T-helper 17 cell (primary cell): Measurements from ENCODE around the gene ANKS1A. TPM values are rescaled to one million over a fixed set of nuclear protein-coding genes. Genes with fewer than 3 reads are reported as not detected.
"Not testable (repeated sequence)": the region's sequence is repeated elsewhere in the genome, so short reads cannot be mapped to it uniquely, and the experiment has no call there.

Source experiments
- ATAC-seq: fragments of 150-1000 bp; cut with Tn5 transposase; 2 replicates; pipeline ENCODE4 v1.10.0; 2021; ENCODE audit warnings: mild to moderate bottlenecking, moderate library complexity
- DNase-seq, 3 donors: peaks; one replicate each; pipeline versions ENCODE4 v3.0.0 to v3.0.0-alpha.2; 2020 to 2021
- H3K9me3 ChIP-seq: one replicate; pipeline ENCODE4 v1.7.0; 2013; ENCODE audit warnings: low read length, mild to moderate bottlenecking; ENCODE audit not compliant: control insufficient read depth, poor library complexity, severe bottlenecking
- H3K27ac Mint-ChIP-seq: one replicate; pipeline ENCODE4 v1.8.0; 2022; ENCODE audit warnings: mild to moderate bottlenecking, moderate library complexity, mixed read lengths
- H3K27me3 Mint-ChIP-seq: one replicate; pipeline ENCODE4 v1.8.0; 2022; ENCODE audit warnings: mixed read lengths
- H3K36me3 Mint-ChIP-seq: one replicate; pipeline ENCODE4 v1.8.0; 2022; ENCODE audit warnings: low read depth, mixed read lengths
- H3K4me1 Mint-ChIP-seq: one replicate; pipeline ENCODE4 v1.8.0; 2022; ENCODE audit warnings: mild to moderate bottlenecking, mixed read lengths
- H3K4me3 Mint-ChIP-seq: one replicate; pipeline ENCODE4 v1.8.0; 2022; ENCODE audit warnings: mild to moderate bottlenecking, moderate library complexity, mixed read lengths
- total RNA-seq, 4 donors: library from RNA in 2 of 4; stranded (reverse) in 2 of 4; gene quantifications; one replicate each; pipeline ENCODE4 v1.2.3 and lab custom pipeline; 2022 to 2026

Gene ANKS1A
- total RNA-seq, 2 donors from 2014 or later: 9.6 to 10.0 TPM

DNA sequence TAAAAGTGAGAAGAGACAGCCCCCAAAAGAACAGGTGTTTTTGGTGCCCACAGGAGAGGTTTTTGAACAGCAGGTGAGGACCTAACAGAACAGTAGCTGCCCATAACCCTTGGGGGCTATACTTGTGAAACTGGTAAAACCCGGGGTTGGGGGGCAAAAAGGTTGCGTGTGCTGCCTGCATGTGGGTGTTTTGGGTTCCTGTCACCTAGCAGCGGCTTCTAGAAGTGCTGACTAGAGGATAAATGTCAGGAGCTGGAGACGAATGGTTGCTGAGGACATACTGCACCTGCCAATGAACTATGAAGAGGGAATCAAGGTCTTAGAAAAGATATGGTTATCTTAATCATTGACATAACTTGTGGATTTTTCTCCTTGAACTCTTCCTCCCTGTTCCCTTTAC lies 17.2 kb upstream of the ANKS1A start:
- H3K9me3 ChIP-seq: no peaks in the 10 kb centered on the region
- H3K36me3 Mint-ChIP-seq: peaks cover 2% of the 10 kb centered on the region
- H3K4me3 Mint-ChIP-seq: no peak overlapping the region
- no peaks in the 10 kb centered on the region for H3K4me1 Mint-ChIP-seq
- DNase-seq: no peak
- ATAC-seq: no peak
- no peaks in the 10 kb centered on the region for H3K27me3 Mint-ChIP-seq
- no peak overlapping the region for H3K27ac Mint-ChIP-seq

DNA sequence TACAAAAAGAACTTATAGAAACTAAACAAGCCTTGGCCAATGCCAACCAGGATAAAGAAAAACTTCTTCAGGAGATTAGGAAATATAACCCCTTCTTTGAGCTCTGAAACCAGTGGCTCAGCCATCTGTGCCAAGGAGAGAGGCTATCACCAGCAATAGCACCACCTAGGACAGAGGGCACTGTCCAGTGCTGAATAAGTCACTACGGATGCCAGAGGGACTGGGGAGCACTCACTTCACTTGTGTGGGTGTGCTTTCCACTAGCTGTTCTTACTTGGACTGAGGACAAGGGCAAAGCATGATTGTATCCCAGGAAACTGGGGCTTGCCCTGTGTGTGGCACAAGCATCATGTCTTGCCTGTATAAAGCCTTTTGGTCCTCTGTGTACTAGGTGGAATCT lies 16.7 kb upstream of the ANKS1A start:
- no peaks in the 10 kb centered on the region for H3K9me3 ChIP-seq
- Mint-ChIP-seq H3K4me3 (no peak overlapping the region), H3K27me3 (no peaks in the 10 kb centered on the region), H3K4me1 (no peaks in the 10 kb centered on the region), H3K36me3 (peaks cover 2% of the 10 kb centered on the region), H3K27ac (no peak overlapping the region)
- no peak for DNase-seq
- no peak for ATAC-seq

- H3K27ac Mint-ChIP-seq: no peak overlapping the region
These were observed 13.5 kb upstream of the ANKS1A start for GRCh38 chr6:34875292-34876213.

DNA sequence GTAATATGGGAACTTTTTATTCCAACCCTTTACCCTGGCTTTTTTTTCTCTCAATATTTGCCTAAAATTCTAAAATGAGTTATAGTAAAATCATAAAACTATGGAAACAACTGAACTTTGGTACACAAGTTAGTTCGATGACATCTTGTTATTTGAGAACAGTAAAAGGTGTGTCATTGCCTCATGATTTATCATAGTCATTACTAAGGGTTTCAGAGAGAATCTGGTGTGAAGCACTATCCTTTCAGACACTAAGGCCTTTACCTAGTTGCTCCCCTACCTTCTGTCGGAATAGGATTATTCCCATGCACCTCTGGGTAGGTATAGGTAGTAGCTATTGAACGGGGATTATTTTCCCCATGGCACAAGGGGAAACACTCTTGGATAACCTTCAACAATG lies 12.6 kb upstream of the ANKS1A start:
- Mint-ChIP-seq H3K36me3 (peaks cover 5% of the 10 kb centered on the region), H3K27me3 (no peaks in the 10 kb centered on the region), H3K4me3 (no peak overlapping the region), H3K27ac (no peak overlapping the region), H3K4me1 (no peaks in the 10 kb centered on the region)
- DNase-seq (no peak), ATAC-seq (no peak)
- H3K9me3 ChIP-seq: no peaks in the 10 kb centered on the region

More at GRCh38 chr6:34875292-34876213, 13.5 kb upstream of the ANKS1A start:
- Mint-ChIP-seq H3K27me3 (no peaks in the 10 kb centered on the region), H3K4me3 (no peak overlapping the region), H3K4me1 (no peaks in the 10 kb centered on the region), H3K36me3 (peaks cover 5% of the 10 kb centered on the region)
- no peaks in the 10 kb centered on the region for H3K9me3 ChIP-seq
- DNase-seq (no peak), ATAC-seq (no peak)

DNA sequence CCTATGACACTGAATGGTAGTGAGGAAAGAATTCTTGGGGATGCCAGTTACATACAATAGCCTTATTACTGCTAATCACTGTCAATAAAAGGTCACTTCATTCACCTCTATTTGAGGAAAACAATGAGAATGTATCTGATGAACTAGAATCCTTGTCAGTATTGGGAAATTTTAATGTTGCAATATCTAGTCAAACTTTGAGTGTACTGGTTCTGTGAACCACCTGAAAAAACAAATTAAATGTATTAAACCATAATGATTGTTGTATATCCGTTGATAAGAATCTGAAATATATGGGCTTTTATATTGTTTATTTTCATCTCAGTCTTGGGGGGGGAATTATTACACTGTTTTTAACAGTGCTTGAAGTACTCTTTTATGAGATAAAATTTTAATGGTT lies 11.8 kb upstream of the ANKS1A start:
- no peak overlapping the region for H3K4me3 Mint-ChIP-seq
- peaks cover 5% of the 10 kb centered on the region for H3K36me3 Mint-ChIP-seq
- no peak overlapping the region for H3K27ac Mint-ChIP-seq
- DNase-seq (no peak), ATAC-seq (no peak)
- H3K27me3 Mint-ChIP-seq: no peaks in the 10 kb centered on the region
- H3K4me1 Mint-ChIP-seq: no peaks in the 10 kb centered on the region
- H3K9me3 ChIP-seq: no peaks in the 10 kb centered on the region

GRCh38 chr6:34877869-34878485 lies 11.1 kb upstream of the ANKS1A start:
- H3K27ac Mint-ChIP-seq: peak overlapping the region; percentile 11
- no peak for DNase-seq
- H3K4me1 Mint-ChIP-seq: no peaks in the 10 kb centered on the region
- H3K9me3 ChIP-seq: no peaks in the 10 kb centered on the region
- H3K36me3 Mint-ChIP-seq: peaks cover 5% of the 10 kb centered on the region
- H3K27me3 Mint-ChIP-seq: no peaks in the 10 kb centered on the region
- no peak overlapping the region for H3K4me3 Mint-ChIP-seq
- no peak for ATAC-seq

GRCh38 chr6:34884073-34884472 lies 5.0 kb upstream of the ANKS1A start:
- H3K36me3 Mint-ChIP-seq: peaks cover 13% of the 10 kb centered on the region
- H3K4me3 Mint-ChIP-seq, ATAC-seq, H3K9me3 ChIP-seq, H3K27me3 Mint-ChIP-seq, DNase-seq: not testable (repeated sequence)
- peaks cover 34% of the 10 kb centered on the region for H3K4me1 Mint-ChIP-seq
- H3K27ac Mint-ChIP-seq: peak overlapping the region; percentile 14

- peaks cover 11% of the 10 kb centered on the region for H3K36me3 Mint-ChIP-seq
These were observed 4.1 kb upstream of the ANKS1A start for GRCh38 chr6:34884996-34885395.

GRCh38 chr6:34885837-34886236 lies 3.2 kb upstream of the ANKS1A start:
- H3K4me1 Mint-ChIP-seq: peaks cover 40% of the 10 kb centered on the region
- not testable (repeated sequence) for ATAC-seq, H3K9me3 ChIP-seq, H3K4me3 Mint-ChIP-seq, H3K27me3 Mint-ChIP-seq, DNase-seq
- H3K36me3 Mint-ChIP-seq: peaks cover 11% of the 10 kb centered on the region
- H3K27ac Mint-ChIP-seq: peak overlapping the region; percentile 34

More at GRCh38 chr6:34884996-34885395, 4.1 kb upstream of the ANKS1A start:
- no peak for DNase-seq
- ATAC-seq: no peak
- no peaks in the 10 kb centered on the region for H3K9me3 ChIP-seq
- Mint-ChIP-seq H3K4me3 (no peak overlapping the region), H3K4me1 (peaks cover 35% of the 10 kb centered on the region), H3K27me3 (no peaks in the 10 kb centered on the region), H3K27ac (peak overlapping the region; percentile 14)

GRCh38 chr6:34887753-34888513 lies 1.1 kb upstream of the ANKS1A start, which contains the start of gene TAF11:
Gene TAF11, minus strand, starts transcription at chr6:34888042. Its CDS starts 85 bp downstream, at chr6:34887957.
- no peaks in the 10 kb centered on the region for H3K9me3 ChIP-seq
- Mint-ChIP-seq H3K27ac (peak within 1 kb of the TSS; percentile 100), H3K27me3 (no peaks in the 10 kb centered on the region), H3K4me3 (peak within 1 kb of the TSS; percentile 100), H3K4me1 (peaks cover 47% of the 10 kb centered on the region), H3K36me3 (peaks cover 11% of the 10 kb centered on the region)
- peak; percentile 75 for ATAC-seq
- peak; percentile 73 to 80 (median 77) for DNase-seq

- Mint-ChIP-seq H3K27me3 (no peaks in the 10 kb centered on the region), H3K36me3 (peaks cover 11% of the 10 kb centered on the region), H3K4me1 (peaks cover 47% of the 10 kb centered on the region), H3K27ac (peak overlapping the region; percentile 100), H3K4me3 (peak overlapping the region; percentile 100)
- no peaks in the 10 kb centered on the region for H3K9me3 ChIP-seq
- ATAC-seq: peak; percentile 1
- no peak for DNase-seq
These were observed 570 bp upstream of the ANKS1A start for GRCh38 chr6:34888514-34888856.

GRCh38 chr6:34890533-34890925 lies 1.5 kb downstream of the ANKS1A start:
- Mint-ChIP-seq H3K4me1 (peaks cover 39% of the 10 kb centered on the region), H3K27me3 (no peaks in the 10 kb centered on the region), H3K36me3 (peaks cover 7% of the 10 kb centered on the region), H3K4me3 (peak overlapping the region; percentile 100), H3K27ac (peak overlapping the region; percentile 72)
- ATAC-seq: no peak
- no peaks in the 10 kb centered on the region for H3K9me3 ChIP-seq
- no peak for DNase-seq

GRCh38 chr6:34891296-34891695 lies 2.2 kb downstream of the ANKS1A start:
- Mint-ChIP-seq H3K36me3 (peaks cover 7% of the 10 kb centered on the region), H3K27ac (no peak overlapping the region), H3K4me3 (peak overlapping the region; percentile 31), H3K27me3 (no peaks in the 10 kb centered on the region), H3K4me1 (peaks cover 37% of the 10 kb centered on the region)
- ATAC-seq: no peak
- no peak for DNase-seq
- no peaks in the 10 kb centered on the region for H3K9me3 ChIP-seq
